HCT116 (cell line): Measurements from ENCODE around the gene TMEM106C. TPM values are rescaled to one million over a fixed set of nuclear protein-coding genes. Genes with fewer than 3 reads are reported as not detected.

Experiments
- ATAC-seq: fragments of 200-7000 bp; cut with Tn5 transposase; 2 replicates; pipeline ENCODE4 v1.9.1; 2020; ENCODE audit warnings: mild to moderate bottlenecking, moderate library complexity
- BruUV-seq: library from RNA; stranded (reverse); fragments of 400-500 nt; replicated peaks from 2 replicates; lab custom pipeline; 2021; lab: Mats Ljungman, UMichigan
- CTCF ChIA-PET: fragments of 300-600 bp; sonication (Branson Sonifier 250); formaldehyde crosslinking; loops from one replicate; lab custom pipeline; 2021; ENCODE audit warnings: antibody characterized with exemption; lab: Charles Lee
- POLR2A ChIA-PET: fragments of 300-600, 350-600 bp; sonication (Branson Sonifier 250); formaldehyde crosslinking; loops from one replicate; lab custom pipeline; 2021; ENCODE audit warnings: antibody characterized with exemption; lab: Charles Lee
- RAD21 ChIA-PET, 2 experiments: fragments of 300-600 bp; sonication (Branson Sonifier 250); formaldehyde crosslinking; loops; one replicate each; lab custom pipeline; 2023; ENCODE audit warnings: low total read pairs in 2 of 2; ENCODE audit not compliant: uncharacterized antibody in 2 of 2, unreplicated experiment in 2 of 2, low non-redundant PET in 1 of 2; lab: Charles Lee
- DNase-seq: peaks from one replicate; pipeline ENCODE4 v3.0.0-alpha.2; 2010; ENCODE audit warnings: low read depth, low spot score
- H2AFZ ChIP-seq: fragments of 200-600 bp; shearing (Covaris generic), sonication (generic); 2 replicates; pipeline ENCODE4 v1.6.1; 2017; ENCODE audit warnings: low read depth, mixed run types, mixed read lengths, antibody characterized with exemption, low read length; ENCODE audit not compliant: poor library complexity, severe bottlenecking
- H3K27ac ChIP-seq: 2 replicates; pipeline ENCODE4 v1.5.1; 2012; ENCODE audit warnings: low read depth, low read length
- H3K27me3 ChIP-seq: fragments of 200-600 bp; sonication (generic); 2 replicates; pipeline ENCODE4 v1.6.1; 2016; ENCODE audit warnings: mixed run types, low read length, mixed read lengths; ENCODE audit not compliant: insufficient read depth
- H3K36me3 ChIP-seq, 2 experiments: fragments of 200-500 bp in 1 of 2; fragments of 200-600 bp in 1 of 2; sonication (Bioruptor generic) in 1 of 2; sonication (generic) in 1 of 2; 2 replicates each; pipeline versions ENCODE4 v1.5.1 to v1.6.1; 2014 to 2016; ENCODE audit warnings: low read length in 2 of 2, inconsistent platforms in 1 of 2, mixed read lengths in 1 of 2, mixed run types in 1 of 2; ENCODE audit not compliant: insufficient read depth in 2 of 2, control insufficient read depth in 1 of 2
- H3K4me1 ChIP-seq, 2 experiments: fragments of 200-600 bp in 1 of 2; sonication (generic) in 1 of 2; 2 replicates each; pipeline versions ENCODE4 v1.5.1 to v1.6.1; 2012 to 2017; ENCODE audit warnings: low read length in 2 of 2, inconsistent platforms in 1 of 2, mild to moderate bottlenecking in 1 of 2, mixed read lengths in 1 of 2, mixed run types in 1 of 2, moderate library complexity in 1 of 2; ENCODE audit not compliant: insufficient read depth in 2 of 2, control insufficient read depth in 1 of 2
- H3K4me2 ChIP-seq: fragments of 200-600 bp; sonication (generic); 2 replicates; pipeline ENCODE4 v1.6.1; 2017; ENCODE audit warnings: mixed run types, low read length, mixed read lengths
- H3K4me3 ChIP-seq, 2 experiments: fragments of 200-600 bp in 1 of 2; sonication (generic) in 1 of 2; replicated peaks in 1 of 2; 2 replicates each; pipeline ENCODE4 v1.5.1; 2011 to 2016; ENCODE audit warnings: low read length in 2 of 2, control low read depth in 1 of 2, low read depth in 1 of 2, mild to moderate bottlenecking in 1 of 2, mixed read lengths in 1 of 2, mixed run types in 1 of 2
- H3K79me2 ChIP-seq: fragments of 200-600 bp; sonication (generic); 2 replicates; pipeline ENCODE4 v1.6.1; 2017; ENCODE audit warnings: mild to moderate bottlenecking, mixed run types, low read length, moderate library complexity, mixed read lengths; ENCODE audit not compliant: insufficient read depth
- H3K9ac ChIP-seq: fragments of 200-600 bp; sonication (generic); 2 replicates; pipeline ENCODE4 v1.6.1; 2016; ENCODE audit warnings: low read length, mixed read lengths
- H3K9me2 ChIP-seq: fragments of 200-600 bp; sonication (generic), shearing (Covaris generic); 2 replicates; pipeline ENCODE4 v1.6.1; 2017; ENCODE audit warnings: mixed run types, mild to moderate bottlenecking, moderate library complexity; ENCODE audit not compliant: insufficient read depth
- H3K9me3 ChIP-seq, 2 experiments: fragments of 200-500 bp in 1 of 2; fragments of 200-600 bp in 1 of 2; sonication (Bioruptor generic) in 1 of 2; sonication (generic) in 1 of 2; 2 replicates each; pipeline ENCODE4 v1.6.1; 2014 to 2017; ENCODE audit warnings: low read length in 2 of 2, mixed read lengths in 2 of 2, inconsistent platforms in 1 of 2, low read depth in 1 of 2, mild to moderate bottlenecking in 1 of 2, mixed run types in 1 of 2, moderate library complexity in 1 of 2; ENCODE audit not compliant: control insufficient read depth in 1 of 2, insufficient read depth in 1 of 2
- H4K20me1 ChIP-seq: fragments of 200-600 bp; sonication (generic), shearing (Covaris generic); 2 replicates; pipeline ENCODE4 v1.6.1; 2017; ENCODE audit warnings: mixed run types, mild to moderate bottlenecking, moderate library complexity; ENCODE audit not compliant: insufficient read depth
- CBX3 ChIP-seq: IDR thresholded peaks from 2 replicates; pipeline ENCODE4 v1.6.1; 2012; ENCODE audit warnings: low read depth
- CEBPB ChIP-seq: IDR thresholded peaks from 2 replicates; pipeline ENCODE4 v1.6.1; 2012; ENCODE audit warnings: low read depth
- ELF1 ChIP-seq: IDR thresholded peaks from 2 replicates; pipeline ENCODE4 v1.6.1; 2012; ENCODE audit warnings: low read depth, borderline replicate concordance
- EZH2phosphoT487 ChIP-seq: fragments of 200-600 bp; IDR thresholded peaks from 2 replicates; pipeline ENCODE4 v1.6.1; 2018; ENCODE audit warnings: antibody characterized with exemption, borderline replicate concordance
- FOSL1 ChIP-seq: IDR thresholded peaks from 2 replicates; pipeline ENCODE4 v1.6.1; 2012; ENCODE audit warnings: low read depth
- POLR2A ChIP-seq: IDR thresholded peaks from 2 replicates; pipeline ENCODE4 v1.7.0; 2011; ENCODE audit warnings: borderline replicate concordance; ENCODE audit not compliant: insufficient read depth, insufficient read length; ENCODE audit errors: extremely low read depth
- POLR2AphosphoS5 ChIP-seq: IDR thresholded peaks from 2 replicates; pipeline ENCODE4 v1.6.1; 2011; ENCODE audit warnings: mild to moderate bottlenecking, low read depth, low read length, moderate library complexity
- REST ChIP-seq: IDR thresholded peaks from 2 replicates; pipeline ENCODE4 v1.6.1; 2012; ENCODE audit warnings: low read depth
- SIN3A ChIP-seq: IDR thresholded peaks from 2 replicates; pipeline ENCODE4 v1.6.1; 2012; ENCODE audit warnings: low read depth
- SP1 ChIP-seq: IDR thresholded peaks from 2 replicates; pipeline ENCODE4 v1.6.1; 2012; ENCODE audit warnings: low read depth
- SRF ChIP-seq: IDR thresholded peaks from 2 replicates; pipeline ENCODE4 v1.6.1; 2012; ENCODE audit warnings: low read depth
- ZNF274 ChIP-seq: fragments of 200-500 bp; sonication (Bioruptor generic); IDR thresholded peaks from 2 replicates; pipeline ENCODE4 v1.6.1; 2014; ENCODE audit warnings: mild to moderate bottlenecking, low read depth, low read length, inconsistent platforms
- intact Hi-C: fragments of 100-400 bp; cut with micrococcal nuclease; formaldehyde crosslinking; loops from 2 replicates; pipeline ENCODE4 v1.10.0; 2022
- total RNA-seq: library from RNA; stranded (reverse); gene quantifications from one replicate; pipeline ENCODE4 v1.2.1, GENCODE V29; 2021; ENCODE audit not compliant: unreplicated experiment
- TF ChIP-seq, protein P1 (sequence below), 3 experiments: fragments of 200-600 bp in 1 of 3; sonication (generic) in 1 of 3; IDR thresholded peaks in 2 of 3; conservative IDR thresholded peaks in 1 of 3; 2 replicates each; pipeline ENCODE4 v1.5.1; 2012 to 2017; ENCODE audit warnings: low read depth in 2 of 3, low read length in 2 of 3, antibody characterized with exemption in 1 of 3, borderline replicate concordance in 1 of 3, control low read depth in 1 of 3, mild to moderate bottlenecking in 1 of 3, mixed read lengths in 1 of 3, mixed run types in 1 of 3, moderate library complexity in 1 of 3; ENCODE audit not compliant: insufficient read depth in 1 of 3
- TF ChIP-seq, protein P2 (sequence below): IDR thresholded peaks from 2 replicates; pipeline ENCODE4 v1.6.1; 2012
- TF ChIP-seq, protein P3 (sequence below): IDR thresholded peaks from 2 replicates; pipeline ENCODE4 v1.6.1; 2012

Gene TMEM106C
- total RNA-seq, 1 experiment from 2014 or later: 94.7 TPM

DNA sequence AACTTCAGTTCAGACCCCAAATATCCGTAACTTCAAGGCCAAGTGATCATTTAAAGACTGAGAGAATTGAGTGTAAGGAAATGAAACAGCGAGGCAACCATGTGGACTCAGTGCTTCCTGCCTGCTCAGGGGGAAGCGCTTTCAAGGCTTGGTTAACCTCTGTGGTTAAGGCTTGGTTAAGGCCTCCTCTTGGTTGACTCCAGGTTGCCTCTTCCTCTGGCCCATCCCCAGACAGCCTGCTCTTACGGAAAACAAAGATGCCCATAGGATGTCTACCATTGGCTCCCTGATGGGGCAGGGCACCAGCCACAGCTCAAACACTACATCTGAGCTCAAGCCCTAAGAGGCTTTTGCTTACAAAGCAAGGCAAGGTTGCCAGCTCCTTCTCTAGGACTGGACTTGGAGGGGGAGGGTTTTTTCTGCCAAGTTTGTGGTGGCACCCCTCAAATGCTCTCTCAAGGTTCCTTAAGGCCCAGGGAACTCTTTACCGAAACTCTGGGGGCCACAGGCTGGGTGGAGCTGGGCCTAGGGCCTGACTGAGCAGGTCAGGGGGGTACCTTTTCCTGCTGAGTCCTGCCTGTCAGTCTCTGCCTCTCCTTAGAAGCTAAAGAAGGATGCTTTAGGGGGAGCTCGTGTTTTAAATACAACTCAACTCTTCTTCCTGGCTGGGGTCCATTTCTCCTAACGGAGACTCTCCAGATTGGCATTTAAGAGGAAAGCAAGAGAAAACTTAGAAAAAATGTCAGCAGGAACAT is 27.1 kb downstream of the TMEM106C start:
- CTCF ChIA-PET: interaction anchor here (0.6 kb wide), 1 partner anchor 30 kb away, joined by 3 read pairs; no protein-coding TSS in a partner anchor
- H3K27me3 ChIP-seq: peaks cover 11% of the 10 kb centered on the region; the same call in 1 of the 2 replicates

More for the DNA sequence above, 27.1 kb downstream of the TMEM106C start:
- no peaks in the 10 kb centered on the region for H3K9me2 ChIP-seq
- DNase-seq: no peak
- no peak overlapping the region for H3K4me3 ChIP-seq
- ChIA-PET RAD21 (no interaction called here), POLR2A (no interaction called here)
- H3K36me3 ChIP-seq: no peaks in the 10 kb centered on the region
- H4K20me1 ChIP-seq: no peaks in the 10 kb centered on the region
- TF ChIP-seq, protein P1, sequence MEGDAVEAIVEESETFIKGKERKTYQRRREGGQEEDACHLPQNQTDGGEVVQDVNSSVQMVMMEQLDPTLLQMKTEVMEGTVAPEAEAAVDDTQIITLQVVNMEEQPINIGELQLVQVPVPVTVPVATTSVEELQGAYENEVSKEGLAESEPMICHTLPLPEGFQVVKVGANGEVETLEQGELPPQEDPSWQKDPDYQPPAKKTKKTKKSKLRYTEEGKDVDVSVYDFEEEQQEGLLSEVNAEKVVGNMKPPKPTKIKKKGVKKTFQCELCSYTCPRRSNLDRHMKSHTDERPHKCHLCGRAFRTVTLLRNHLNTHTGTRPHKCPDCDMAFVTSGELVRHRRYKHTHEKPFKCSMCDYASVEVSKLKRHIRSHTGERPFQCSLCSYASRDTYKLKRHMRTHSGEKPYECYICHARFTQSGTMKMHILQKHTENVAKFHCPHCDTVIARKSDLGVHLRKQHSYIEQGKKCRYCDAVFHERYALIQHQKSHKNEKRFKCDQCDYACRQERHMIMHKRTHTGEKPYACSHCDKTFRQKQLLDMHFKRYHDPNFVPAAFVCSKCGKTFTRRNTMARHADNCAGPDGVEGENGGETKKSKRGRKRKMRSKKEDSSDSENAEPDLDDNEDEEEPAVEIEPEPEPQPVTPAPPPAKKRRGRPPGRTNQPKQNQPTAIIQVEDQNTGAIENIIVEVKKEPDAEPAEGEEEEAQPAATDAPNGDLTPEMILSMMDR (IDR thresholded peaks at IDR 0.05 in 2 of 3, conservative IDR thresholded peaks at IDR 0.05 in 1 of 3; ENCODE audit: borderline replicate concordance in 1 of 3, insufficient read depth in 1 of 3, low read depth in 2 of 3, low read length in 2 of 3): no peak
- TF ChIP-seq, protein P2, sequence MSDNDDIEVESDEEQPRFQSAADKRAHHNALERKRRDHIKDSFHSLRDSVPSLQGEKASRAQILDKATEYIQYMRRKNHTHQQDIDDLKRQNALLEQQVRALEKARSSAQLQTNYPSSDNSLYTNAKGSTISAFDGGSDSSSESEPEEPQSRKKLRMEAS: no peak
- TF ChIP-seq CBX3 (no peak), POLR2AphosphoS5 (no peak), POLR2A (no peak), SRF (no peak), SP1 (no peak), EZH2phosphoT487 (no peak), ZNF274 (no peak), FOSL1 (no peak), SIN3A (no peak), ELF1 (no peak), REST (no peak), CEBPB (no peak)
- TF ChIP-seq, protein P3, sequence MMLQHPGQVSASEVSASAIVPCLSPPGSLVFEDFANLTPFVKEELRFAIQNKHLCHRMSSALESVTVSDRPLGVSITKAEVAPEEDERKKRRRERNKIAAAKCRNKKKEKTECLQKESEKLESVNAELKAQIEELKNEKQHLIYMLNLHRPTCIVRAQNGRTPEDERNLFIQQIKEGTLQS: no peak
- no TSS peak for BruUV-seq
- H3K9ac ChIP-seq: no peak overlapping the region
- peaks cover 0 to 6% of the 10 kb centered on the region in 2 experiments; a peak in 1 of 4 replicates for H3K4me1 ChIP-seq
- intact Hi-C loops: no loop called here
- no peaks in the 10 kb centered on the region for H3K79me2 ChIP-seq
- no peak overlapping the region for H3K27ac ChIP-seq
- H3K9me3 ChIP-seq: no peaks in the 10 kb centered on the region
- H3K4me2 ChIP-seq: no peak overlapping the region
- H2AFZ ChIP-seq: no peak overlapping the region
- ATAC-seq: no peak
